NK-92 treated with Interleukin-12 subunit alpha and Interleukin-12 subunit beta, amount 100 ng/mL, for 24 hours (cell line): Measurements from ENCODE around the gene TDRD6.
"Not testable (repeated sequence)": the region's sequence is repeated elsewhere in the genome, so short reads cannot be mapped to it uniquely, and the experiment has no call there.

Experiments used
- DNase-seq: peaks from one replicate; lab custom pipeline; 2025; lab: John Stamatoyannopoulos, UW

TDRD6 gene

GRCh38 chr6:46743425-46744158 is 55.9 kb downstream of the TDRD6 start:
- no peak for DNase-seq

GRCh38 chr6:46744159-46744725 is 56.6 kb downstream of the TDRD6 start:
- not testable (repeated sequence) for DNase-seq

- DNase-seq: no peak
Measured at GRCh38 chr6:46745973-46746372, 58.3 kb downstream of the TDRD6 start.

- DNase-seq: no peak
Measured at GRCh38 chr6:46746696-46747095, 59.0 kb downstream of the TDRD6 start, which contains the start of gene ANKRD66. Gene ANKRD66 (plus strand): TSS chr6:46746933. CDS start chr6:46751949, 5,016 bp downstream.

- DNase-seq: no peak
Measured at GRCh38 chr6:46748940-46749503, 61.3 kb downstream of the TDRD6 start.

- no peak for DNase-seq
Measured at GRCh38 chr6:46749731-46750130, 62.0 kb downstream of the TDRD6 start.

GRCh38 chr6:46751658-46752057 is 64.0 kb downstream of the TDRD6 start:
- no peak for DNase-seq
